HL-60/S4 treated with retinoic acid at 250 ng/mL for 4 days and 3 days (cell line): ENCODE measurements around the gene SPEG.

ENCODE experiments used
- in situ Hi-C: fragments of 300-500 bp; cut with MboI; formaldehyde crosslinking; loops from 2 replicates; pipeline ENCODE4 v1.7.0; 2022; ENCODE audit warnings: low sequenced_read_pairs

SPEG gene

GRCh38 chr2:219423652-219424377 lies 10.8 kb upstream of the SPEG start:
- in situ Hi-C loops: no loop called here

- in situ Hi-C loops: no loop called here
Observed at GRCh38 chr2:219425238-219426067, 9.2 kb upstream of the SPEG start.

GRCh38 chr2:219426068-219426443 lies 8.6 kb upstream of the SPEG start:
- in situ Hi-C loops: no loop called here

GRCh38 chr2:219426534-219427136 lies 8.0 kb upstream of the SPEG start:
- in situ Hi-C loops: no loop called here

GRCh38 chr2:219428469-219428868 lies 6.2 kb upstream of the SPEG start:
- in situ Hi-C loops: no loop called here

- in situ Hi-C loops: no loop called here
Observed at GRCh38 chr2:219429958-219430606, 4.6 kb upstream of the SPEG start.

- in situ Hi-C loops: no loop called here
Observed at GRCh38 chr2:219430633-219431615, 3.7 kb upstream of the SPEG start.

- in situ Hi-C loops: no loop called here
Observed at GRCh38 chr2:219433666-219434467, 776 bp upstream of the SPEG start.

GRCh38 chr2:219434468-219434717 lies 250 bp upstream of the SPEG start:
- in situ Hi-C loops: no loop called here

- in situ Hi-C loops: no loop called here
Observed at GRCh38 chr2:219435701-219436100, 1.1 kb downstream of the SPEG start.

GRCh38 chr2:219436491-219436890 lies 1.8 kb downstream of the SPEG start:
- in situ Hi-C loops: no loop called here

GRCh38 chr2:219437141-219437540 lies 2.5 kb downstream of the SPEG start:
- in situ Hi-C loops: no loop called here

GRCh38 chr2:219437690-219438206 lies 3.1 kb downstream of the SPEG start:
- in situ Hi-C loops: no loop called here

GRCh38 chr2:219438453-219438852 lies 3.8 kb downstream of the SPEG start:
- in situ Hi-C loops: no loop called here

- in situ Hi-C loops: no loop called here
Observed at GRCh38 chr2:219439506-219439905, 4.9 kb downstream of the SPEG start.

GRCh38 chr2:219440388-219441256 lies 6.0 kb downstream of the SPEG start:
- in situ Hi-C loops: no loop called here

- in situ Hi-C loops: no loop called here
Observed at GRCh38 chr2:219441451-219442255, 7.0 kb downstream of the SPEG start.
